ENCODE measurements around the gene ACSM2A.

Gene ACSM2A

DNA sequence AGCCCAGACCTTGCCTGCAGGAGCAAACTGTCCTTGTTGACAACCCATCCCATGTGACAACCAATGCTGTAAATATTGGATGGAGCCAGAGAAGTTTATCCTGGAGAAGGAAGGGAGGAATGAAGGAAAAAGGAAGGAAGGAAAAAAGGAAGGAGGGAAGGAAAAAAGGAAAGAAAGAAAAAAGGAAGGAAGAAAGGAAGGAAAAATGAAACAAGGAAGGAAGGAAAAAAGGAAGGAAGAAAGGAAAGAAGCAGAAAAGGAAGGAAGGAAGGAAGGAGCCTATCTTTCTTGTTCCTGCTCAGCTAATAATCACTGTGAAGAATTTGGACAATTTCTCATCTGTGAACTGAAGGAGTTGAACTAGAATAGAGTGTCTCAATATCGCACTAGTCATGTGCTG, 68.8 kb downstream of the ACSM2A start:
- TF ChIP-seq FOXP2 (optimal IDR thresholded peaks at IDR 0.05; ENCODE audit: borderline replicate concordance, extremely low read depth, extremely low read length, insufficient read depth) = no peak
- no peak for TF ChIP-seq POLR2AphosphoS5 (IDR thresholded peaks at IDR 0.05; ENCODE audit: low read depth, low read length)
- TF ChIP-seq TAF1 (IDR thresholded peaks at IDR 0.05; ENCODE audit: borderline replicate concordance, insufficient read depth, low read length) = no peak
- TF ChIP-seq SIN3A (IDR thresholded peaks at IDR 0.05; ENCODE audit: borderline replicate concordance, insufficient read depth, low read length) = no peak

Measured in PFSK-1 (cell line).